Activated CD8-positive, alpha-beta memory T cell treated with anti-CD3 and anti-CD28 coated beads, Interleukin-2, amount 10 ng/mL, durations not matched to agents 7 days and 5 days (primary cell): ENCODE results near the gene NUP133. TPM values are rescaled to one million over a fixed set of nuclear protein-coding genes. Genes with fewer than 3 reads are reported as not detected.
"Not testable (repeated sequence)": the region's sequence is repeated elsewhere in the genome, so short reads cannot be mapped to it uniquely, and the experiment has no call there.

ENCODE experiments used
- ATAC-seq: fragments of 150-1000 bp; cut with Tn5 transposase; one replicate; pipeline ENCODE4 v1.10.0; 2021; ENCODE audit warnings: moderate library complexity
- CTCF ChIA-PET: fragments of 350-600 bp; sonication (Branson Sonifier 250); formaldehyde crosslinking; loops from one replicate; lab custom pipeline; 2021; ENCODE audit warnings: antibody characterized with exemption; lab: Charles Lee
- DNase-seq: peaks from one replicate; pipeline ENCODE4 v3.0.0-alpha.2; 2020
- H3K27ac Mint-ChIP-seq: one replicate; pipeline ENCODE4 v1.8.0; 2021; ENCODE audit warnings: mild to moderate bottlenecking, mixed read lengths
- H3K27me3 Mint-ChIP-seq: one replicate; pipeline ENCODE4 v1.8.0; 2021; ENCODE audit warnings: mixed read lengths
- H3K36me3 Mint-ChIP-seq: one replicate; pipeline ENCODE4 v1.8.0; 2021; ENCODE audit warnings: mild to moderate bottlenecking, mixed read lengths
- H3K4me1 Mint-ChIP-seq: one replicate; pipeline ENCODE4 v1.8.0; 2021; ENCODE audit warnings: mixed read lengths
- H3K4me3 Mint-ChIP-seq: one replicate; pipeline ENCODE4 v1.8.0; 2021; ENCODE audit warnings: mild to moderate bottlenecking, moderate library complexity, mixed read lengths
- H3K9me3 Mint-ChIP-seq: one replicate; pipeline ENCODE4 v1.8.0; 2022; ENCODE audit warnings: low read depth, mixed read lengths
- total RNA-seq, 2 experiments: library from RNA; stranded (reverse); gene quantifications; one replicate each; pipeline ENCODE4 v1.2.3, GENCODE V29; 2021

The NUP133 gene
- total RNA-seq, 2 experiments from 2014 or later, result 43.1 to 45.4 TPM

GRCh38 chr1:229487181-229487580 is 21.0 kb downstream of the NUP133 start:
- DNase-seq (no peak), ATAC-seq (no peak)
- peaks cover 1% of the 10 kb centered on the region for H3K4me1 Mint-ChIP-seq
- H3K4me3 Mint-ChIP-seq, result no peak overlapping the region
- CTCF ChIA-PET, result interaction anchor here (1.0 kb wide), 1 partner anchor 229 kb away, joined by 3 read pairs; no protein-coding TSS in a partner anchor
- peaks cover 38% of the 10 kb centered on the region for H3K36me3 Mint-ChIP-seq
- no peaks in the 10 kb centered on the region for H3K9me3 Mint-ChIP-seq
- no peak overlapping the region for H3K27ac Mint-ChIP-seq
- no peaks in the 10 kb centered on the region for H3K27me3 Mint-ChIP-seq

- ATAC-seq, result no peak
- peaks cover 3% of the 10 kb centered on the region for H3K4me1 Mint-ChIP-seq
- CTCF ChIA-PET, result interaction anchor here (1.9 to 6.2 kb wide), 2 partner anchors 9 to 229 kb away, joined by 5 to 114 read pairs; no protein-coding TSS in a partner anchor
- H3K36me3 Mint-ChIP-seq, result peaks cover 42% of the 10 kb centered on the region
- no peaks in the 10 kb centered on the region for H3K9me3 Mint-ChIP-seq
- no peak overlapping the region for H3K27ac Mint-ChIP-seq
- no peaks in the 10 kb centered on the region for H3K27me3 Mint-ChIP-seq
- no peak for DNase-seq
- H3K4me3 Mint-ChIP-seq, result no peak overlapping the region
Observed at GRCh38 chr1:229485318-229485717, 22.8 kb downstream of the NUP133 start.

- no peak for ATAC-seq
- no peak for DNase-seq
- H3K9me3 Mint-ChIP-seq, result no peaks in the 10 kb centered on the region
- no peak overlapping the region for H3K27ac Mint-ChIP-seq
- peaks cover 46% of the 10 kb centered on the region for H3K36me3 Mint-ChIP-seq
- no peaks in the 10 kb centered on the region for H3K27me3 Mint-ChIP-seq
- CTCF ChIA-PET, result interaction anchor here (0.6 to 6.2 kb wide), 29 partner anchors 9 to 824 kb away, joined by 3 to 114 read pairs (median 4); partner anchors contain the start of genes CCSAP, NUP133 and RAB4A
- no peak overlapping the region for H3K4me3 Mint-ChIP-seq
- peaks cover 16% of the 10 kb centered on the region for H3K4me1 Mint-ChIP-seq
Observed at GRCh38 chr1:229482511-229482910, 25.6 kb downstream of the NUP133 start.

GRCh38 chr1:229480495-229480894 is 27.6 kb downstream of the NUP133 start:
- no peak for DNase-seq
- H3K27me3 Mint-ChIP-seq, result no peaks in the 10 kb centered on the region
- no peaks in the 10 kb centered on the region for H3K9me3 Mint-ChIP-seq
- CTCF ChIA-PET, result interaction anchor here (0.5 to 6.2 kb wide), 5 partner anchors 13 to 224 kb away, joined by 3 to 114 read pairs (median 3); no protein-coding TSS in a partner anchor
- no peak overlapping the region for H3K27ac Mint-ChIP-seq
- peaks cover 39% of the 10 kb centered on the region for H3K36me3 Mint-ChIP-seq
- H3K4me3 Mint-ChIP-seq, result no peak overlapping the region
- H3K4me1 Mint-ChIP-seq, result peaks cover 16% of the 10 kb centered on the region
- no peak for ATAC-seq

- Mint-ChIP-seq H3K4me1 (peaks cover 16% of the 10 kb centered on the region), H3K27ac (no peak overlapping the region), H3K9me3 (no peaks in the 10 kb centered on the region), H3K4me3 (no peak overlapping the region), H3K36me3 (peaks cover 37% of the 10 kb centered on the region), H3K27me3 (no peaks in the 10 kb centered on the region)
- no peak for DNase-seq
- CTCF ChIA-PET, result interaction anchor here (0.5 to 6.2 kb wide), 6 partner anchors 13 to 223 kb away, joined by 3 to 114 read pairs (median 3); no protein-coding TSS in a partner anchor
- no peak for ATAC-seq
Observed at GRCh38 chr1:229479660-229480399, 28.3 kb downstream of the NUP133 start.

GRCh38 chr1:229478852-229479251 is 29.3 kb downstream of the NUP133 start:
- DNase-seq (no peak), ATAC-seq (no peak)
- H3K36me3 Mint-ChIP-seq, result peaks cover 41% of the 10 kb centered on the region
- no peaks in the 10 kb centered on the region for H3K27me3 Mint-ChIP-seq
- CTCF ChIA-PET, result interaction anchor here (1.3 to 6.2 kb wide), 2 partner anchors 38 to 222 kb away, joined by 3 to 114 read pairs; no protein-coding TSS in a partner anchor
- H3K4me1 Mint-ChIP-seq, result peaks cover 20% of the 10 kb centered on the region
- no peak overlapping the region for H3K4me3 Mint-ChIP-seq
- no peak overlapping the region for H3K27ac Mint-ChIP-seq
- H3K9me3 Mint-ChIP-seq, result no peaks in the 10 kb centered on the region

- Mint-ChIP-seq H3K36me3 (peaks cover 29% of the 10 kb centered on the region), H3K4me1 (peaks cover 18% of the 10 kb centered on the region)
- H3K27me3 Mint-ChIP-seq, DNase-seq, H3K27ac Mint-ChIP-seq, H3K4me3 Mint-ChIP-seq, ATAC-seq, H3K9me3 Mint-ChIP-seq: not testable (repeated sequence)
- CTCF ChIA-PET, result interaction anchor here (1.4 kb wide), 1 partner anchor 221 kb away, joined by 7 read pairs; no protein-coding TSS in a partner anchor
Observed at GRCh38 chr1:229475859-229476258, 32.3 kb downstream of the NUP133 start.

- H3K27me3 Mint-ChIP-seq, result no peaks in the 10 kb centered on the region
- H3K4me3 Mint-ChIP-seq, result no peak overlapping the region
- DNase-seq, result no peak
- CTCF ChIA-PET, result no interaction called here
- H3K27ac Mint-ChIP-seq, result no peak overlapping the region
- H3K9me3 Mint-ChIP-seq, result no peaks in the 10 kb centered on the region
- H3K36me3 Mint-ChIP-seq, result peaks cover 28% of the 10 kb centered on the region
- peaks cover 11% of the 10 kb centered on the region for H3K4me1 Mint-ChIP-seq
- ATAC-seq, result no peak
Observed at GRCh38 chr1:229474509-229474908, 33.6 kb downstream of the NUP133 start.

GRCh38 chr1:229471175-229471574 is 37.0 kb downstream of the NUP133 start:
- no peaks in the 10 kb centered on the region for H3K27me3 Mint-ChIP-seq
- no peak overlapping the region for H3K27ac Mint-ChIP-seq
- CTCF ChIA-PET, result no interaction called here
- H3K4me1 Mint-ChIP-seq, result peaks cover 4% of the 10 kb centered on the region
- no peak for DNase-seq
- ATAC-seq, result no peak
- H3K9me3 Mint-ChIP-seq, result no peaks in the 10 kb centered on the region
- no peak overlapping the region for H3K4me3 Mint-ChIP-seq
- H3K36me3 Mint-ChIP-seq, result peaks cover 34% of the 10 kb centered on the region

GRCh38 chr1:229470406-229471043 is 37.6 kb downstream of the NUP133 start:
- no peaks in the 10 kb centered on the region for H3K27me3 Mint-ChIP-seq
- H3K4me1 Mint-ChIP-seq, result peaks cover 4% of the 10 kb centered on the region
- DNase-seq (no peak), ATAC-seq (no peak)
- H3K27ac Mint-ChIP-seq, result no peak overlapping the region
- no peak overlapping the region for H3K4me3 Mint-ChIP-seq
- H3K9me3 Mint-ChIP-seq, result no peaks in the 10 kb centered on the region
- CTCF ChIA-PET, result no interaction called here
- peaks cover 36% of the 10 kb centered on the region for H3K36me3 Mint-ChIP-seq

- CTCF ChIA-PET, result interaction anchor here (0.8 kb wide), 1 partner anchor 15 kb away, joined by 3 read pairs; no protein-coding TSS in a partner anchor
- Mint-ChIP-seq H3K4me3 (no peak overlapping the region), H3K27me3 (no peaks in the 10 kb centered on the region), H3K9me3 (no peaks in the 10 kb centered on the region), H3K27ac (no peak overlapping the region), H3K4me1 (no peaks in the 10 kb centered on the region), H3K36me3 (peaks cover 50% of the 10 kb centered on the region)
- no peak for DNase-seq
- ATAC-seq, result no peak
Observed at GRCh38 chr1:229466887-229467286, 41.3 kb downstream of the NUP133 start.

GRCh38 chr1:229464672-229465071 is 43.5 kb downstream of the NUP133 start:
- ATAC-seq (no peak), DNase-seq (no peak)
- H3K27ac Mint-ChIP-seq, result no peak overlapping the region
- H3K27me3 Mint-ChIP-seq, result no peaks in the 10 kb centered on the region
- peaks cover 59% of the 10 kb centered on the region for H3K36me3 Mint-ChIP-seq
- no peak overlapping the region for H3K4me3 Mint-ChIP-seq
- H3K4me1 Mint-ChIP-seq, result no peaks in the 10 kb centered on the region
- CTCF ChIA-PET, result no interaction called here
- no peaks in the 10 kb centered on the region for H3K9me3 Mint-ChIP-seq

GRCh38 chr1:229461032-229461668 is 47.0 kb downstream of the NUP133 start:
- Mint-ChIP-seq H3K4me3 (no peak overlapping the region), H3K27ac (no peak overlapping the region), H3K36me3 (peaks cover 57% of the 10 kb centered on the region), H3K9me3 (no peaks in the 10 kb centered on the region), H3K4me1 (peaks cover 5% of the 10 kb centered on the region), H3K27me3 (no peaks in the 10 kb centered on the region)
- DNase-seq (no peak), ATAC-seq (no peak)
- CTCF ChIA-PET, result interaction anchor here (0.6 to 1.2 kb wide), 2 partner anchors 19 to 39 kb away, joined by 3 read pairs; no protein-coding TSS in a partner anchor
